GM18498 (cell line): ENCODE measurements around the gene NTSR1.

Experiments
- ATAC-seq: cut with Tn5 transposase; IDR thresholded peaks from one replicate; pipeline ENCODE4 v1.9.1; 2021; ENCODE audit warnings: mild to moderate bottlenecking, moderate library complexity; ENCODE audit not compliant: unreplicated experiment

The NTSR1 gene

DNA sequence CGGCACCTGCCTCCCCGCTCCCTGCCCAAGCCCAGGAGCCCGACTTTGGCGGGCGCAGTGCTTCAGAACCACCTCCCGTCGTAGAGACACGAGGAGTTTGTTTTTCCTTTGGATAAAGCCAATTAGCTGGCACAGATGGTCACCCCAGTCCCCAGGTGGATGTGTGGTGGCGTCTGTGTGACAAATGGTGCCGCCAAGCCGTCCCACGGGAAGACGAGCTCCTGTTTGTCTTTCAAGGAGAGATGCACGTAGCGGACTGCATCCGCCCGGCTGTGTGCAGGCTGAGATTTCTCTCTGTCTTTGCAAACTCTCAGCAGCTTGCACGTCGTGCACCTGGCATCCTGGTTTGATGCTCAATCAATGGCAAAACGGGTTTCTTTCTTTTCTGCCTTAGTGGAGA is 71.6 kb downstream of the NTSR1 start:
- ATAC-seq: no peak

DNA sequence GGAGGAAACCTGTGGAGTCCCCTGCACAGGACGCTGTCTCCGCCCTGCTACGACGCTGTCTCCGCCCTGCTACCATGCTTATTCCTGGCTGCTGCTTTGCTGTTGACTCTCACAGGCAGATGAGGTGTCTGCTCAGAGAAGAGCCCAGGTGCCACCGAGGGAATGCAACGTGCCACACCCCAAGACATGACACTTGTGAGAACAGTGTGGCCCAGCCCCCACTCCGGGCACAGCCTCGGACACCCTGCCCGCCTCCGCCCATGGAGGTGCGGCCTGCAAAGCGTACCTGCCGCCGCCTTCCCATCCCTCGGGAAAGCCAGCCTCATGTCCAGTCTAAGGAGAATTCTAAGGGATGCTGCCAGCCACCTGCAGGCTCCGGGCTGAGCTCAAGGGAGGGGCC is 72.1 kb downstream of the NTSR1 start:
- no peak for ATAC-seq

DNA sequence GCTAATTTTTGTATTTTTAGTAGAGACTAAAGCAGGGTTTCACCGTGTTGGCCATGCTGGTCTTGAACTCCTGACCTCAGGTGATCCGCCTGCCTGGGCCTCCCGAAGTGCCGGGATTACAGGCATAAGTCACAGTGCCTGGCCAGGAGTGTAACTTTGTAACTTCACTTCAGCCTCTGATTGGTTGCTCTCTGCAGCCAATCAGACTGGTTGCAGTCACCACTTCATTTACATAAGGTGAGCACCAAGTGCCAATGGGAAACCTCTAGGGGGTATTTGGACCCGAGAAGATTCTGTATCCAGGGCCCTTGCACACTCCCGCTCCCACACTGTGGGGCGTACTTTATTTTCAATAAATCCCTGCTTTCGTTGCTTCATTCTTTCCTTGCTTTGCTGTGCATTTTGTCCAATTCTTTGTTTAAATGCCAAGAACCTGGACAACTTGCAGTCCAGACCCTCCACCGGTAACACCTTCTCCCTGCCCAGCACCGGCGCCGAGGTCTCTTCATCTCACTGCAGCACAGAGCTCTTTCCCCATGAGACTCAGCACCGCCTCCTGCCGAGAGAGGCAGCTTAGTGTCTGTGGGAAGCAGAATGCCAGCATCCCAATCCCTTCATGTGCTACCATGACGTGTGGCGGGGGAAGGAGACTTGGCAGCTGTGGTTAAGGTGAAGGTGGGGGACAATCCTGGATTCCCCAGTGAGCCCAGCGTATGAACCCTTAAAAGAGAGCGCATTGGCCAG is 73.7 kb downstream of the NTSR1 start:
- ATAC-seq: no peak

DNA sequence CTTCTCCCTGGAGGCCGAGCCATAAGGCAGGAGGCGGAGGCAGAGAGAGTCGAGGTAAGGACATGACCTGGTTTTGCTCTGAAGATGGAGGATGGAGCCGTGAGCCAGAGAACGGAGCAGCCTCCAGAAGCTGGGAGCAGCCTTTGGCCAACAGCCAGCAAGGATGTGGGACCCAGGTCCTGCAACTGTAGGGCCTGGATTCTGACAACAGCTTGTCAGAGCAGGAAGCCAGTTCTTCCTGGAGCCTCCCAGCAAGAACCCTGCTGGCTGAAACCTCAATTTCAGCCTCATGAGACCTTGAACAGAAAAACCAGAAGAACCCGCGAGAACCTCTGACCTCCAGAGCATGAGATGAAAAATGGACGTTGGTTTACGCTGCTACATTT is 74.2 kb downstream of the NTSR1 start:
- ATAC-seq: no peak

DNA sequence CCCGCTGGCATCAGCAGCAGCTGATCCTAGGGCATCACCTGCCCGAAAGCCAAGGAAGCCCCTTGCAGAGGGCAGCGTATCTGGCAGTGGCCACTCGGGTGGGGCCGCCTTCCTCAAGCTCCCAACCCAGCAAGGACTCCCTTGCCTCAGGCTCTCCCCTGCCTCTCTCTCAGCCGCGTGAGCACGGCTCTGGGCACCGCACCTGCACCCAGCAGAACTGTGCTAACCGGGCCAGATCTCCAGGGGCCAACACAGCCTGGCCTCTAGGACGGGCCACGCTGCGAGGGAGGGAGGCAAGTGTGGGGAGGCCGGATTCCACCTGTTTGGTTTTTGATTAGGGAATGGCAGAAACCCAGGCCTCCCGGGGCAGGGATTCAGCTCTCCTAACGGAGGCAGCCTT is 75.9 kb downstream of the NTSR1 start:
- ATAC-seq: no peak

DNA sequence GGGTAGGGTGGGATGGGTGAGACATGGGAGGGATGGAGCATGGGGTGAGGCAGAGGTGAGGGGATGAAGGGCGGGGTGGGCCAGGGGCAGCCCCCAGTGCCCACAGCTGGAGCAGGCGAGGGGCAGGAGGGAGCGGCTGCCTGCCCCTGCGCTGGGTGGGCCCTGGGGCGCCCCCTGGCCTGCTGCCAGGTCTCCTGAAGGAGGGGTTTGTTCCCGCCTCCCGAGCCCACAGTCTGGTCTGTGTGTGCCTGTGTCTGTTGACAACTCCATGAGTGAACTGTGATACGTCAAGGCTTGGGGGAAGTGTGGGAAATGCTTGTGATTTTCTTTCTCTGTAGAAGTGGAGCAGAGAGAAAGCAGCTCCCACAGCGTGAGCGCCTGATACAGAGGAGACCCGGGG is 76.8 kb downstream of the NTSR1 start:
- ATAC-seq: no peak

DNA sequence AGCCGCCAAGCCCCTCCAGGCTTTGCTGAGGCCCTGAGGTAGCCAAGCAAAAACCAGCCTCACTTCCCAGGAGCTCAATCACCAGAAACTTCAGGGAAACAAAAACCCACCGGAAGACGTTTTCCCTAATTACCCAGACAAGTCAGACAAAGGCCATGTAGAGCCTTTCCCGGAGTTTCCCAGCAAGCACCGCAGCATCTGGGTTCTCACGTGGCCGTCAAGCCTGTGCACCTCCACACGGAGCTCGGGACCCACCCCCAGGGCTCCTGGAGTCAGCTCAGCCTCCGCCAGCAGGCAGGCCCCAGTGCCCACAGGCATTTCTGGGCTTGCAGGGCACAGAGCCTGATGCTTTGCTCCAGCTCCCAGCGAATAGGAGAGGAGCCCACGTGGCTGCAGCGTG is 77.5 kb downstream of the NTSR1 start:
- no peak for ATAC-seq

DNA sequence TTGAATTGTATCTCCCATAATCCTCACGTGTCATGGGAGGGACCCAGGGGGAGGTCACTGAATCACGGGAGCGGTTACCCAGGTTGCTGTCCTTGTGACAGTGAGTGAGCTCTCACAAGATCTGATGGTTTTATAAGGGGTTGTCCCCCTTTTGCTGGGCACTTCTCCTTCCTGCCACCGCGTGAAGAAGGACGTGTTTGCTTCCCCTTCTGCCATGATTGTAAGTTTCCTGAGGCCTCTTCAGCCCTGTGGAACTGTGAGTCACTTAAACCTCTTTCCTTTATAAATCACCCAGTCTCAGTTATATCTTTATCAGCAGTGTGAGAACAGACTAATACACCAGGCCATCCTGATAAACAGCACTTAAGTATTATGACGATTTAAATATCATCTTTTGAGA is 78.7 kb downstream of the NTSR1 start:
- no peak for ATAC-seq

DNA sequence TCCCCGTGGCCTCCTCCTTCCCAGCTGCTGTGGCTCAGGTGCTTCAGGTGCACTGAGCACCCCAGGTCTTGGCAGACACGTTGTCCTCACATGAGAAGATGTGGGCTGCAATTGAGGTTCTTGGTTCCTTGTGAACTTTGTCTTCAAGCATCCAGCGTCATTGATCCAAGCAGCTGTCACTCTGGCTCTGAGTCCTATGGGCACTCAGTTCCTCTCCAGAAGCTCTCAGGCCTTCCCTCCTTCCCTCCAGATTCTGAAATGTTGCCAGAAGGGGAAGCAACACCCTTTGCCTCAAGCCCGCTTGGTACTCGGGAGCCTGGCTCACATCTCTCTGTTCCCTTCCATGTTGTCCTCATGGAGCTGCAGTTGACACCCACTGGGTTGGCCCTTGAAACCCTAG is 79.2 kb downstream of the NTSR1 start:
- no peak for ATAC-seq

DNA sequence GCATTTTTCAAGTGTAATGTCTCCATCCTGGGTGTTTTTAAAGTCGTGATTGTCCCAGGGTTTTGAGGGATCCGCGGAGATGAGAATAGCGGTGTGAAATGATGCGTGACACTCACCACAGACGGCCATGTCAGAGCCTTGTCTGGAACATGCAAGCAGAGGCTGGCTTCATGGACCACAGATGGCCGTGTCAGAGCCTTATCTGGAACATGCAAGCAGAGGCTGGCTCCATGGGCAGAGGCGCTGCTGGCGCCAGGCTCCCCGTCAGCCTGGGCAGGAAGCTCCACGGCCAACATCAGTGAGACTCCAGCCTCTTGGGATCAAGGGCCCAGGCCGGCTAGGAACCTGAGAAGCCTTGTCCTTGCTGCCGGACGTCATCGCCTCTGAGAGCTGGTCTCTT is 80.0 kb downstream of the NTSR1 start:
- ATAC-seq: no peak

DNA sequence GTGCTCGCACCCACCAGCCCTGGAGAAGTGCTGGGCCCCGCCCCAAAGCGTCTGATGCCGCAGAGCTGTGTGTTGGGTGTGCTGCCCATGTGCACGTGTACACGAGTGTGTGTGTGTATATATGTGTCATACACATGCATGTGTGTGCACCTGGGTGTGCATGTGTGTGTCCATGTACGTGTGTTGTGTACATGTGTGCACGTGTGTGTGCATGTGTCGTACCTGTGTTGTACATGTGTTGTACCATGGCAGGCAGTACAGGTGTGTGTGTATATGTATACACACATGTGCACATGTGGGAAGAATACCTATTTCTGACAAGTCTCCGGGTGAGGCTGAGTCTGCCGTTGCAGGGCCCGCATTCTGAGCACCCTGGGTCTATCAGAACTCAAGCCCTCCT is 81.4 kb downstream of the NTSR1 start:
- no peak for ATAC-seq

DNA sequence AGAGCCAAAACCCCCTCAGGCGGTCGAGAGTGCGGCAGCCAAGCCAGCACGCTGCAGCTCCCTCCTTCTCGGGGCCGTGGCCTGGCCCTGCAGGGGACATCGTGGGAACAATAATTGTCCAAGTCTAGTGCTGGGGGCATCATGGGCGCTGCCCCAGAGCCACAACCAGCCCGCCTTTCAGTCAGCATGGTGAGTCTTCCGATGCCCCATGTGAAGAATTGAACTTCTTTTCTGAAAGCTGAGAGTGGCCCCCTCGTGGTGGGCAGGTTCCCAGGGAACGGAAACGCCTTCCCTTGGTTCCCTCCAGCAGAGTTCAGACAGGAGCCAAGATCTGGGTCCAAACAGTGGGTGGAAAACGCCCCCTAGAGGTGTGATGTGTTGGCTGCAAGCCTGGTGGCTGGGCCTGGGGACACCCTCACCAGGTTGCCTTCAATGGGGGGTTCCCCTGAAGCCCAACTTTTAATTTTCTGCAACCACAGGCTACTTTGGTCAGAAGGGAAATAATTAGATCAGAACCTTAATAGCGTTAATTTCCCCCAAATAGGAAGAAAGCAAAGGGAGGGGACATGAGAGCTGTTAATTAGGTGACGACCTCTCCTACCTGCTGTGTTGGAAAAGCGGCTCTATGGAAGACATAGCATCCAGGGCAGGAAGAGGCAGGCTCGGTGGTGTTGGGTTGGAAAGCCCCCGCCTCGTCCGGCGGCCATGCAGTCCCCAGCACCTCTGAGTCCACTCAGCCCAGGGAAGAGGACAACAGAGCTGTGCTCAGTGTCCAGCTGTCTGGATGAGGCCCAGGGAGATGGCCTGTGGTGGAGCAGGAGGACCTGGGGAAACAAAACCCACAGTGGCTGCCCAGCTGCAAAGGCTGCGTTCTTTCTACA is 82.9 kb downstream of the NTSR1 start:
- no peak for ATAC-seq

DNA sequence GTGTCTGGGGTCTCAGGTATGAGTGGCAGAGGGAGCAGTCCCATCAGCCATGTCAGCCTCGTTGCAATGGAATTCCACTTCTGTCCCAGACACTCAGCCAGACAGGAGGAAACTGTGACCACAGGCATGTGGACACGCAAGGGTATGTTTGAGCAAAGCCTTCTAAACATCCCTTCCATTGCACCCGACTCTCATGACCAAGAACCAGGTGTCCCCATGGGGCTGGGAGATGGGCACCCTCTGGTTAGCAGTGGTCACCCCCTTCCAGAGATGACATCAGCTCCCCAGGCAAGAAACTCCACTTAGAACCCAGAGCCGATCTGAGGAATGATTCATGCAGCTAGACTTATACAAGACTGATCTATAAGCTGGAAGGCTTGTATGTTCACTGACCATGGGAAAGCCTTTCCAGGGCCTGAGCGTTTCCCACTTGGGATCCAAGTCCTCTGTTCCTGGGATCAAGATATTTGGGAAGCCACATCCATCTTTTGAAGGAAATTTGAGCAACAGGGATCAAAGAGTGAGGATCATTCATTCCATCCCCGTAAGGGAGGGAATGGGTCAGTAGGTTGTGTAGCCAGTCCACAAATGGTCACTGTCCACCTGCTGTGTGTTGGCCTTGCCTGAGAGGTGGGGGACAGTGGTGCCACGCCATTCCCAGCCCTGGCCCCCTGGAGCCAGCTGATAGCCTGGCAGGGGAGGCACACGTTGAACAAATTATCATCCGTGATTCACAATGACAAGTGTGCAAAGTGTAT is 83.7 kb downstream of the NTSR1 start:
- ATAC-seq: no peak

DNA sequence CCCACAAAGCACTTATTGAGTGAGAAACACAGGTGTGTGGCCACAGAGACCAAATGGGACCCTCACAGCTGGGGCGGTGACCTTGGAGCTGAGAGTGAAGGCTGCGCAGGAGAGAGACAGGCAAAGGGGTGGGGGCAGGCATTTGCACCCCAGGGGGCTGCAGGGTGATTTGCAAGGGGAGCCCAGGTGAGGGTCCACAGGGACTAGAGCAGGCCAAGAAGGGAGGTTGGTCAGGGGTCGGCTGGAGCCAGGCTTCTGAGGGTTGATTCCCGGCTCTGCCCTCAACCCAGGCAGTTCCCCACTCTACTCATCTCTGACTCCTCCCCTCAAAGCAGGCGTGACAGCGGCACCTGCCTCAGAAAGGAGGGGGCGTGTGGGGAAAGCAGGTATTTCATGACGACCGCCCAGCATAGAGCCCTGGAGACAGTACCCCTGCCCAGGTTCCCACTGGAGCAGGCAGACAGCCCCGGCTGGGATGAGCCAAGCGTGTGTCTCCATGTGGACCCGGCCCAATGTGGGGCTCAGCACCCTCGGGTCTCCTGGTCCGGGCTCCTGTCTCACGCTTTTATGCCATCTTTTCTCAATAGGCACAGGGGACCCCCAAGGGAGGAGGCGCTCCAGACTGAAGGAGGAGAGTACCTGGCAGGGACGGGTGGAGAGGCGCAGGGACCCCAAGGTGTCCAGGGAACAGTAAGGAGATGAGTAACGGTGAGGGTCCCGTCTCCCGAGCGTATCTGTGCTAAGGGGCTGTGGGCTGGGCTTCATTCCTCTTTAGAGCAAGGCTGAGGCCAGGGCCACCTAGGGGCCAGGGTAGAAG is 84.5 kb downstream of the NTSR1 start:
- ATAC-seq: no peak

DNA sequence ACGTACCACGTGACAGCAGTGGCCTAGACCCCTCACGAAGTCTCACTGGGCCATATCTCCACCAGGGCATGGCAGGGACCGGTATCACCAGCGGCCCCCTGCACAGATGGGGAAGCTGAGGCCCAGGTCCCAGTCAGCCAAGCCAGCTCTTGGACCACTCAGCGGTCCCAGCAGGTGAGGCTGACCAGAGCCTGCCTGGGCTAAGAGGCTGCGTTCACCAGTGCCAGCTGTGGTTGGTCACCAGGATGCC is 85.0 kb downstream of the NTSR1 start:
- no peak for ATAC-seq

DNA sequence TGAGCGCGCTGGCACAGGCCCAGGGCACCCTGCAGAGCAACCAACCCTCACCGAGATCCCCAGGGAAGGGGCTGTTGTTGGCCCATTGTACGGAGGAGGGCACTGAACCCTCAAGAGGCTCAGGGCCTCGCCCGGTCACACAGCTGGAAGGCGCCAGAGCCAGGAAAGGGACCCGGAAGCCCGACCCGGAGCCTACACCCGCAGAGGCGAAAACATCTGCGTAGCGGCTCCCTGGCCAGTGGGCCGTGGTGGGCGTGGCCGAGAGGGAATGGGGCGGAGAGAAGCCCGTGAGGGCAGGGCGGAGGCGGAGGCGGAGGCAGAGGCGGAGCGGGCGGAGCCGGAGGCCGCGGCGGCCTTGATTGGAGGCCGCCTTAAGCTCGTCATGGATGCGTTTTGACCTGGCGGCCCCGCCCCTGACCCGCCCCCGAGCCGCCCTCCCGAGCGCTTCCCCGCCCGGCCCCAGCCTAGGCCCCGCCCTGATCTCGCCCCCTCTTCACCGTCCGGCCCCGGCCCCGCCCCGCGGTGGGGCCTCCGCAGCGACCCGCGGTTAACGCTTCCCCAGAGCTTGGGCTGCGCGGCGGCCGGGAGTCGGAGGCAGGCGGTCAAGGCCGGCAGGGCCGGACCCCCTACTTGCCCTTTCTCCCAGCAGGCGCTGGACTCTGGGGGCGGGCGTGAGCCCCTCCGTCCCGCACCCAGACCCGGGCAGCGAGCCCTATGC is 85.5 kb downstream of the NTSR1 start:
- peak; percentile 72 for ATAC-seq

DNA sequence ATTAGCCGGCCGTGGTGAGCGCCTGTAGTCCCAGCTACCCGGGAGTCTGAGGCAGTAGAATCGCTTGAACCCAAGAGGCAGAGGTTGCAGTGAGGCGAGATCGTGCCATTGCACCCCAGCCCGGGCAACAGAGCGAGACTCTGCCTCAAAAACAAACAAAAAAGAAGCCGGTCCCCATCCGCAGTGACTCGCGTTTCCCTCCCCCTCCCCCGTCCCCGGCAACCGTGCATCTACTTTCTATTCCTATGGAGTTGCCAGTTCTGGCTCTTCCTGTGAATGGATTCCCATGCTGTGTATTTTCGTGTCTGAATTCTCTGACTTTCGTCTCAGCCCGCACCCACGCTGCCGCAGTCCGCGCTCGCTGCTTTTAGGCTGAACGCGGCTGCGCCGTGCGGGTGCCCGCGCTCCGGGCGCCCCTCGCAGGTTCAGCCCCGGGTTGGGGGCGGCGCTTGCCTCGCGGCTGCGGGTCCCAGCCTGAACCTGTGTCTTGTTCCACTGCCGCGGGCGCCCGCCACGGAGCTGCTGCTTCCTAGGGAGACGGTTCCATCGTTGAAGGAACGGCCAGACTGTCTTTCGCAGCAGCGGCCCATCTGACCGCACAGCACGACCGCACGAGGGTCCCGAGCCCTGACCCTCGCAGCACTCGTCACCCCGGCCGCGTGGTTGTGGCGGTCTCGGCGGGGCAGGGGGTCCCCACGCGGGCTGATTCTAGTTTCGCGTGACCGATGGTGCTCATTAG is 86.6 kb downstream of the NTSR1 start:
- no peak for ATAC-seq

DNA sequence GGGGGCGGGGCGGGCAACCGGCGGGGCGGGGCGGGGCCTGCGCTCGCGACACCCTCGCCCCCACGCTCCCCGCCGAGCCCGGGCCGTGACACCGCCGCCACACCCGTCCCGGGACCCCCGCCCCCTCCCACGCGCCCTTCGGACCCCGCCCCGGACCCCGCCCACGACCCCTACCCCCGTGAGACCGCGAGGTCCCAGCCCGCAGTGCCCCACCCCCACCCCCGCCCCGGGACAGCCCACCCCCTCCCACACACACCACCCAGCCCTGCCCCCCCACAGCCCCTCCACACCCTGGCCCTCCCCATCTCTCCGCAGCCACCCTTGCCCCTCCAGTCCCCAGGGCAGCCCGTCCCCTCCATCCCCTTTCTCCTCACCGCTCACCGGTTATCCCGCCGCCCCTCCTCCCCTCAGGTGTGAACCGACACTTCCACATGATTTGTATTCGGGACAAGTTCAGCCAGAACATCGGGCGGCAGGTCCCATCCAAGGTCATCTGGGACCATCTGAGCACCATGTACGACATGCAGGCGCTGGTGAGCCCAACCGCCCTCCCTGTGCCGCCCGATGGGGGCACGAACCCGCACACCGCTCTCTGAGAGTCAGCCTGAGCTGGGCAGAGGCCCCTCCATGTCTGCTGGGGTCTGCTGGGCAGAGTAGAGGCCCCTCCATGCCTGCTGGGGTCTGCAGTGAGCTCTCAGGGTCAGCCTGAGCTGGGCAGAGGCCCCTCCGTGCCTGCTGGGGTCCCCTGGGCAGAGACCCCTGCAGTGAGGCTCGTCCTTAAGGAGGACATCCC is 88.3 kb downstream of the NTSR1 start:
- no peak for ATAC-seq
